Hypothalamus (tissue), 51 donors: ENCODE data around the gene ARPC5.
A peak's percentile ranks its signal among the peaks of the same experiment; 100 is the strongest.

Experiments
- DNase-seq, 51 donors: peaks; one replicate each; lab custom pipeline; 2025; lab: John Stamatoyannopoulos, UW

The ARPC5 gene

GRCh38 chr1:183589384-183589783 is 46.2 kb downstream of the ARPC5 start:
- DNase-seq, result no peak

- DNase-seq, result peak in 17 of 51 donors; percentile 13 to 70 (median 28)
Observed at GRCh38 chr1:183588827-183589226, 46.8 kb downstream of the ARPC5 start.

GRCh38 chr1:183586926-183587325 is 48.7 kb downstream of the ARPC5 start:
- no peak for DNase-seq

- no peak for DNase-seq
Observed at GRCh38 chr1:183586455-183586854, 49.1 kb downstream of the ARPC5 start.

- no peak for DNase-seq
Observed at GRCh38 chr1:183585038-183585437, 50.5 kb downstream of the ARPC5 start.

- no peak for DNase-seq
Observed at GRCh38 chr1:183584147-183584546, 51.4 kb downstream of the ARPC5 start.

- no peak for DNase-seq
Observed at GRCh38 chr1:183583466-183583865, 52.1 kb downstream of the ARPC5 start.

- no peak for DNase-seq
Observed at GRCh38 chr1:183582021-183582713, 53.4 kb downstream of the ARPC5 start.

- no peak for DNase-seq
Observed at GRCh38 chr1:183580281-183580682, 55.3 kb downstream of the ARPC5 start.

- no peak for DNase-seq
Observed at GRCh38 chr1:183578856-183579255, 56.7 kb downstream of the ARPC5 start.

GRCh38 chr1:183577897-183578465 is 57.6 kb downstream of the ARPC5 start:
- no peak for DNase-seq

- no peak for DNase-seq
Observed at GRCh38 chr1:183576537-183576936, 59.0 kb downstream of the ARPC5 start.

GRCh38 chr1:183575606-183576005 is 60.0 kb downstream of the ARPC5 start:
- no peak for DNase-seq

- DNase-seq, result no peak
Observed at GRCh38 chr1:183572721-183573120, 62.9 kb downstream of the ARPC5 start.

- no peak for DNase-seq
Observed at GRCh38 chr1:183571678-183572268, 63.8 kb downstream of the ARPC5 start.
